ENCODE measurements around the gene GSDMA.

GRCh38 chr17:39935909-39936308 is 26.9 kb upstream of the GSDMA start:
- TF ChIP-seq ZSCAN18 (tag by site-specific recombination; IDR thresholded peaks at IDR 0.05) = no peak
- no peak for TF ChIP-seq ZNF138 (tag by site-specific recombination; IDR thresholded peaks at IDR 0.05; ENCODE audit: borderline replicate concordance)
- TF ChIP-seq CTCF (tag by site-specific recombination; IDR thresholded peaks at IDR 0.05) = no peak
